ENCODE results near the gene ECE1. TPM values are rescaled to one million over a fixed set of nuclear protein-coding genes. Genes with fewer than 3 reads are reported as not detected.

The ECE1 gene
- total and polyA plus RNA-seq, 2 of the 13 experiments (the other 11 are each of a cell fraction or from before 2014, with no cell fraction given) = 13.5 to 21.2 TPM

DNA sequence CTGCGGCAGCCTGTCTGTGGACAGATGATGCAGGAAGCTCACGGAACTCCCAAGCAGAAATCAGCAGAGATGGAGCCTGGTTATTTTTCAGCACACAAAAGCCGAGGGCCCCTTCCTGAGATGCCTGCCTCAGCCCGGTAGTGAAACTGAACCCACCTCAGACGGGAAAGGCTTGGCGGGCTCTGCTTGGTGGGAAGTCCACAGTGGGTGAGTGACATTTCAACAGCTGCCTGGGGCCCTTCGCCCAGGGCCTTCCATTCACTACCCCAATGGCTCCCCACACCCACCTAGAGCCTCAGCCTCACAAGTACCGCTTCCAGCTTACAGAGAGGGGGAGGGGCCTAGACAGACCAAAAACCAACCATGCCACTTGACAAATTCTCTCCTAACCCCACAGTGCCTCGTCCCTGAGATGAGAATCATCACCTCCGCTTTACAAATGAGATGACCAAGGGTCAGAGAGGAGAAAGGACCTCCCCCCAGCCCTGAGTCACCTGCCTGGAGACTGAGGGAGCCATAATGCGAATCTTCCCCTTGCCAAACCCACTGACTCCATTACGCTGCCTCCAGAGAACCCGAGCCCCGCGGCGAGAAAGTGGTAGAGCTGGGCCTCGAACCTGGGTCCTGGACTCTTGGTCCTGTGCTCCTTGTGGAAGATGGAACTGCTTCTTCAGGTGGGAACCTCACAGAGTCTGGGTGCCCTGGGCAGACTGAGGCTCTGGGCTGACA, 3.4 kb upstream of the ECE1 start:
- Histone ChIP-seq H3K9me3 (ENCODE audit: low read length) (no peaks in the 10 kb centered on the region), H3K27ac (ENCODE audit: extremely low read length, insufficient read depth, low read length) (no peak overlapping the region), H4K20me1 (ENCODE audit: insufficient read depth, low read length) (no peaks in the 10 kb centered on the region), H3K4me2 (ENCODE audit: low read depth, low read length) (no peak overlapping the region), H3K27me3 (ENCODE audit: control insufficient read depth in 1 of 2, insufficient read depth in 2 of 2, low read length in 2 of 2) (no peaks in the 10 kb centered on the region), H3K9ac (ENCODE audit: insufficient read depth, low read depth, low read length) (no peak overlapping the region), H3K4me1 (ENCODE audit: insufficient read depth, low read length) (peaks cover 18% of the 10 kb centered on the region), H3K36me3 (replicated peaks in 1 of 2; ENCODE audit: control insufficient read depth in 1 of 2, insufficient read depth in 2 of 2, low read length in 2 of 2) (peaks cover 0 to 1% of the 10 kb centered on the region in 2 experiments; a peak in 1 of 5 replicates), H2AFZ (ENCODE audit: low read length) (no peak overlapping the region), H3K4me3 (replicated peaks in 1 of 3; ENCODE audit: insufficient read depth in 1 of 3, low read depth in 2 of 3, low read length in 3 of 3) (no peak overlapping the region), H3K79me2 (ENCODE audit: insufficient read depth, low read length) (no peaks in the 10 kb centered on the region)
- in situ Hi-C loops (cut with HindIII; ENCODE audit: extremely low pct_ligation_motif_present, low pct_unique_long_range_greater_than_20kb) = no loop called here
- FAIRE-seq (no peak), ATAC-seq (no peak), DNase-seq (ENCODE audit: low spot score) (no peak)
- POLR2A ChIA-PET = no interaction called here
- TF ChIP-seq, protein P1, sequence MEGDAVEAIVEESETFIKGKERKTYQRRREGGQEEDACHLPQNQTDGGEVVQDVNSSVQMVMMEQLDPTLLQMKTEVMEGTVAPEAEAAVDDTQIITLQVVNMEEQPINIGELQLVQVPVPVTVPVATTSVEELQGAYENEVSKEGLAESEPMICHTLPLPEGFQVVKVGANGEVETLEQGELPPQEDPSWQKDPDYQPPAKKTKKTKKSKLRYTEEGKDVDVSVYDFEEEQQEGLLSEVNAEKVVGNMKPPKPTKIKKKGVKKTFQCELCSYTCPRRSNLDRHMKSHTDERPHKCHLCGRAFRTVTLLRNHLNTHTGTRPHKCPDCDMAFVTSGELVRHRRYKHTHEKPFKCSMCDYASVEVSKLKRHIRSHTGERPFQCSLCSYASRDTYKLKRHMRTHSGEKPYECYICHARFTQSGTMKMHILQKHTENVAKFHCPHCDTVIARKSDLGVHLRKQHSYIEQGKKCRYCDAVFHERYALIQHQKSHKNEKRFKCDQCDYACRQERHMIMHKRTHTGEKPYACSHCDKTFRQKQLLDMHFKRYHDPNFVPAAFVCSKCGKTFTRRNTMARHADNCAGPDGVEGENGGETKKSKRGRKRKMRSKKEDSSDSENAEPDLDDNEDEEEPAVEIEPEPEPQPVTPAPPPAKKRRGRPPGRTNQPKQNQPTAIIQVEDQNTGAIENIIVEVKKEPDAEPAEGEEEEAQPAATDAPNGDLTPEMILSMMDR (CRISPR knock-in tag; IDR thresholded peaks at IDR 0.05) = no peak
- TF ChIP-seq, protein P2, sequence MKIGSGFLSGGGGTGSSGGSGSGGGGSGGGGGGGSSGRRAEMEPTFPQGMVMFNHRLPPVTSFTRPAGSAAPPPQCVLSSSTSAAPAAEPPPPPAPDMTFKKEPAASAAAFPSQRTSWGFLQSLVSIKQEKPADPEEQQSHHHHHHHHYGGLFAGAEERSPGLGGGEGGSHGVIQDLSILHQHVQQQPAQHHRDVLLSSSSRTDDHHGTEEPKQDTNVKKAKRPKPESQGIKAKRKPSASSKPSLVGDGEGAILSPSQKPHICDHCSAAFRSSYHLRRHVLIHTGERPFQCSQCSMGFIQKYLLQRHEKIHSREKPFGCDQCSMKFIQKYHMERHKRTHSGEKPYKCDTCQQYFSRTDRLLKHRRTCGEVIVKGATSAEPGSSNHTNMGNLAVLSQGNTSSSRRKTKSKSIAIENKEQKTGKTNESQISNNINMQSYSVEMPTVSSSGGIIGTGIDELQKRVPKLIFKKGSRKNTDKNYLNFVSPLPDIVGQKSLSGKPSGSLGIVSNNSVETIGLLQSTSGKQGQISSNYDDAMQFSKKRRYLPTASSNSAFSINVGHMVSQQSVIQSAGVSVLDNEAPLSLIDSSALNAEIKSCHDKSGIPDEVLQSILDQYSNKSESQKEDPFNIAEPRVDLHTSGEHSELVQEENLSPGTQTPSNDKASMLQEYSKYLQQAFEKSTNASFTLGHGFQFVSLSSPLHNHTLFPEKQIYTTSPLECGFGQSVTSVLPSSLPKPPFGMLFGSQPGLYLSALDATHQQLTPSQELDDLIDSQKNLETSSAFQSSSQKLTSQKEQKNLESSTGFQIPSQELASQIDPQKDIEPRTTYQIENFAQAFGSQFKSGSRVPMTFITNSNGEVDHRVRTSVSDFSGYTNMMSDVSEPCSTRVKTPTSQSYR (CRISPR knock-in tag; IDR thresholded peaks at IDR 0.05; ENCODE audit: borderline replicate concordance) = no peak
- no peak for TF ChIP-seq NR2C2 (CRISPR knock-in tag; IDR thresholded peaks at IDR 0.05; ENCODE audit: borderline replicate concordance)
- no peak for TF ChIP-seq SALL1 (CRISPR knock-in tag; IDR thresholded peaks at IDR 0.05)
- no peak for TF ChIP-seq EP300 (IDR thresholded peaks at IDR 0.05; ENCODE audit: low read depth in 2 of 2, low read length in 2 of 2)
- TF ChIP-seq EP300 (CRISPR knock-in tag; IDR thresholded peaks at IDR 0.05; ENCODE audit: borderline replicate concordance) = no peak
- TF ChIP-seq, protein P3, sequence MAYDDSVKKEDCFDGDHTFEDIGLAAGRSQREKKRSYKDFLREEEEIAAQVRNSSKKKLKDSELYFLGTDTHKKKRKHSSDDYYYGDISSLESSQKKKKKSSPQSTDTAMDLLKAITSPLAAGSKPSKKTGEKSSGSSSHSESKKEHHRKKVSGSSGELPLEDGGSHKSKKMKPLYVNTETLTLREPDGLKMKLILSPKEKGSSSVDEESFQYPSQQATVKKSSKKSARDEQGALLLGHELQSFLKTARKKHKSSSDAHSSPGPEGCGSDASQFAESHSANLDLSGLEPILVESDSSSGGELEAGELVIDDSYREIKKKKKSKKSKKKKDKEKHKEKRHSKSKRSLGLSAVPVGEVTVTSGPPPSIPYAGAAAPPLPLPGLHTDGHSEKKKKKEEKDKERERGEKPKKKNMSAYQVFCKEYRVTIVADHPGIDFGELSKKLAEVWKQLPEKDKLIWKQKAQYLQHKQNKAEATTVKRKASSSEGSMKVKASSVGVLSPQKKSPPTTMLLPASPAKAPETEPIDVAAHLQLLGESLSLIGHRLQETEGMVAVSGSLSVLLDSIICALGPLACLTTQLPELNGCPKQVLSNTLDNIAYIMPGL (CRISPR knock-in tag; IDR thresholded peaks at IDR 0.05; ENCODE audit: borderline replicate concordance in 1 of 2, low read depth in 1 of 2) = no peak
- no peak for TF ChIP-seq CAMTA2 (CRISPR knock-in tag; IDR thresholded peaks at IDR 0.05; ENCODE audit: borderline replicate concordance)
- no peak for TF ChIP-seq FIP1L1 (IDR thresholded peaks at IDR 0.05; ENCODE audit: borderline replicate concordance, insufficient read depth, low read depth, low read length)
- TF ChIP-seq, protein P4, sequence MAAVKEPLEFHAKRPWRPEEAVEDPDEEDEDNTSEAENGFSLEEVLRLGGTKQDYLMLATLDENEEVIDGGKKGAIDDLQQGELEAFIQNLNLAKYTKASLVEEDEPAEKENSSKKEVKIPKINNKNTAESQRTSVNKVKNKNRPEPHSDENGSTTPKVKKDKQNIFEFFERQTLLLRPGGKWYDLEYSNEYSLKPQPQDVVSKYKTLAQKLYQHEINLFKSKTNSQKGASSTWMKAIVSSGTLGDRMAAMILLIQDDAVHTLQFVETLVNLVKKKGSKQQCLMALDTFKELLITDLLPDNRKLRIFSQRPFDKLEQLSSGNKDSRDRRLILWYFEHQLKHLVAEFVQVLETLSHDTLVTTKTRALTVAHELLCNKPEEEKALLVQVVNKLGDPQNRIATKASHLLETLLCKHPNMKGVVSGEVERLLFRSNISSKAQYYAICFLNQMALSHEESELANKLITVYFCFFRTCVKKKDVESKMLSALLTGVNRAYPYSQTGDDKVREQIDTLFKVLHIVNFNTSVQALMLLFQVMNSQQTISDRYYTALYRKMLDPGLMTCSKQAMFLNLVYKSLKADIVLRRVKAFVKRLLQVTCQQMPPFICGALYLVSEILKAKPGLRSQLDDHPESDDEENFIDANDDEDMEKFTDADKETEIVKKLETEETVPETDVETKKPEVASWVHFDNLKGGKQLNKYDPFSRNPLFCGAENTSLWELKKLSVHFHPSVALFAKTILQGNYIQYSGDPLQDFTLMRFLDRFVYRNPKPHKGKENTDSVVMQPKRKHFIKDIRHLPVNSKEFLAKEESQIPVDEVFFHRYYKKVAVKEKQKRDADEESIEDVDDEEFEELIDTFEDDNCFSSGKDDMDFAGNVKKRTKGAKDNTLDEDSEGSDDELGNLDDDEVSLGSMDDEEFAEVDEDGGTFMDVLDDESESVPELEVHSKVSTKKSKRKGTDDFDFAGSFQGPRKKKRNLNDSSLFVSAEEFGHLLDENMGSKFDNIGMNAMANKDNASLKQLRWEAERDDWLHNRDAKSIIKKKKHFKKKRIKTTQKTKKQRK (IDR thresholded peaks at IDR 0.05; ENCODE audit: low read length) = no peak
- BruUV-seq (replicated peaks) = no TSS peak
- CTCF ChIA-PET (ENCODE audit: low intra/inter-chr PET ratio, low total read pairs) = no interaction called here
- 94% methylated on average over 9 of the region's 17 CpGs for WGBS (ENCODE audit: low lambda C conversion rate)
- intact Hi-C loops (cut with micrococcal nuclease; ENCODE audit: unreplicated experiment) = no loop called here

All from HepG2 (cell line).